Neural progenitor cell (in vitro differentiated cells): ENCODE results near the gene C3orf20. TPM values are rescaled to one million over a fixed set of nuclear protein-coding genes. Genes with fewer than 3 reads are reported as not detected.
A peak's percentile ranks its signal among the peaks of the same experiment; 100 is the strongest.

ENCODE experiments used
- DNase-seq: peaks from one replicate; pipeline ENCODE4 v3.0.0-alpha.2; 2016; ENCODE audit warnings: low spot score
- H2AFZ ChIP-seq: fragments of 200-600 bp; sonication (generic); replicated peaks from 2 replicates; pipeline ENCODE4 v1.6.1; 2016; ENCODE audit warnings: antibody characterized with exemption
- H3F3A ChIP-seq: fragments of 200-600 bp; sonication (generic); 2 replicates; pipeline ENCODE4 v1.6.1; 2016; ENCODE audit warnings: antibody characterized with exemption, low read depth
- H3K27ac ChIP-seq: fragments of 200-600 bp; sonication (generic); 2 replicates; pipeline ENCODE4 v1.5.1; 2016; ENCODE audit warnings: mild to moderate bottlenecking
- H3K27me3 ChIP-seq: fragments of 200-600 bp; sonication (generic); 2 replicates; pipeline ENCODE4 v1.6.1; 2016; ENCODE audit warnings: mild to moderate bottlenecking, moderate library complexity
- H3K36me3 ChIP-seq: fragments of 200-600 bp; sonication (generic); 2 replicates; pipeline ENCODE4 v1.5.1; 2016
- H3K4me1 ChIP-seq: fragments of 200-600 bp; sonication (generic); 2 replicates; pipeline ENCODE4 v1.6.1; 2016; ENCODE audit warnings: mixed run types
- H3K4me2 ChIP-seq: fragments of 200-600 bp; sonication (generic); 2 replicates; pipeline ENCODE4 v1.6.1; 2016
- H3K4me3 ChIP-seq: fragments of 200-600 bp; sonication (generic); 2 replicates; pipeline ENCODE4 v1.5.1; 2016
- H3K79me2 ChIP-seq: fragments of 200-600 bp; sonication (generic); 2 replicates; pipeline ENCODE4 v1.6.1; 2016; ENCODE audit warnings: low read depth
- H3K9ac ChIP-seq: fragments of 200-600 bp; sonication (generic); 2 replicates; pipeline ENCODE4 v1.6.1; 2016
- H3K9me3 ChIP-seq: fragments of 200-600 bp; sonication (generic); 2 replicates; pipeline ENCODE4 v1.5.1; 2016; ENCODE audit warnings: low read depth
- H4K20me1 ChIP-seq: fragments of 200-600 bp; sonication (generic); 2 replicates; pipeline ENCODE4 v1.6.1; 2016; ENCODE audit warnings: low read depth
- H3K27ac Mint-ChIP-seq: 3 replicates; pipeline ENCODE4 v1.8.0; 2021; ENCODE audit warnings: mixed read lengths
- H3K27me3 Mint-ChIP-seq: 2 replicates; pipeline ENCODE4 v1.8.0; 2022; ENCODE audit warnings: low read depth, mild to moderate bottlenecking, inconsistent platforms, moderate library complexity, mixed read lengths; ENCODE audit not compliant: insufficient read depth
- H3K36me3 Mint-ChIP-seq: 3 replicates; pipeline ENCODE4 v1.8.0; 2021; ENCODE audit warnings: mixed read lengths
- H3K4me1 Mint-ChIP-seq: 3 replicates; pipeline ENCODE4 v1.8.0; 2021; ENCODE audit warnings: mixed read lengths
- H3K4me3 Mint-ChIP-seq: 3 replicates; pipeline ENCODE4 v1.8.0; 2021; ENCODE audit warnings: mild to moderate bottlenecking, moderate library complexity, mixed read lengths
- H3K9me3 Mint-ChIP-seq: 3 replicates; pipeline ENCODE4 v1.8.0; 2020; ENCODE audit warnings: mixed read lengths
- CTCF ChIP-seq: fragments of 200-600 bp; sonication (generic); IDR thresholded peaks from 2 replicates; pipeline ENCODE4 v1.5.1; 2017; ENCODE audit warnings: antibody characterized with exemption, mild to moderate bottlenecking
- EZH2 ChIP-seq: fragments of 200-600 bp; sonication (generic); IDR thresholded peaks from 2 replicates; pipeline ENCODE4 v1.6.1; 2017; ENCODE audit warnings: antibody characterized with exemption, mild to moderate bottlenecking, moderate library complexity
- EZH2phosphoT487 ChIP-seq: fragments of 200-600 bp; sonication (generic); IDR thresholded peaks from 2 replicates; pipeline ENCODE4 v1.6.1; 2017; ENCODE audit warnings: antibody characterized with exemption
- total RNA-seq: library from RNA; depleted of rRNA; stranded (reverse); fragments of >200 nt; gene quantifications from 2 replicates; pipeline ENCODE4 v1.2.3, GENCODE V29; 2015; ENCODE audit warnings: low replicate concordance

Gene C3orf20
- total RNA-seq, 1 donor from 2014 or later = not detected

- no peak for DNase-seq
- Histone ChIP-seq H3K4me3 (no peak overlapping the region), H3K27me3 (no peaks in the 10 kb centered on the region), H2AFZ (no peak overlapping the region), H3K9me3 (no peaks in the 10 kb centered on the region), H3K27ac (no peak overlapping the region), H3K36me3 (no peaks in the 10 kb centered on the region), H3K79me2 (no peaks in the 10 kb centered on the region), H3F3A (no peaks in the 10 kb centered on the region), H3K9ac (no peak overlapping the region), H3K4me1 (no peaks in the 10 kb centered on the region), H3K4me2 (no peak overlapping the region), H4K20me1 (no peaks in the 10 kb centered on the region)
- Mint-ChIP-seq H3K27me3 (peaks cover 6% of the 10 kb centered on the region), H3K36me3 (no peaks in the 10 kb centered on the region), H3K9me3 (peaks cover 2% of the 10 kb centered on the region), H3K4me1 (peaks cover 5% of the 10 kb centered on the region), H3K4me3 (no peak overlapping the region), H3K27ac (peak overlapping the region; percentile 42)
- no peak for TF ChIP-seq EZH2phosphoT487
- TF ChIP-seq CTCF = no peak
- TF ChIP-seq EZH2 = no peak
These were observed 92.5 kb downstream of the C3orf20 start for GRCh38 chr3:14767245-14768051.

GRCh38 chr3:14768182-14768790, 93.3 kb downstream of the C3orf20 start:
- no peak overlapping the region for H3K27ac ChIP-seq
- H3K4me3 Mint-ChIP-seq = no peak overlapping the region
- no peaks in the 10 kb centered on the region for H4K20me1 ChIP-seq
- no peak overlapping the region for H3K27ac Mint-ChIP-seq
- no peak overlapping the region for H3K4me2 ChIP-seq
- no peaks in the 10 kb centered on the region for H3K36me3 Mint-ChIP-seq
- H3K9ac ChIP-seq = no peak overlapping the region
- no peaks in the 10 kb centered on the region for H3F3A ChIP-seq
- peaks cover 2% of the 10 kb centered on the region for H3K9me3 Mint-ChIP-seq
- TF ChIP-seq CTCF = no peak
- TF ChIP-seq EZH2 = no peak
- no peak for TF ChIP-seq EZH2phosphoT487
- no peak for DNase-seq
- H2AFZ ChIP-seq = no peak overlapping the region
- H3K27me3 Mint-ChIP-seq = peaks cover 8% of the 10 kb centered on the region
- no peaks in the 10 kb centered on the region for H3K4me1 ChIP-seq
- H3K9me3 ChIP-seq = no peaks in the 10 kb centered on the region
- H3K36me3 ChIP-seq = no peaks in the 10 kb centered on the region
- no peaks in the 10 kb centered on the region for H3K27me3 ChIP-seq
- H3K4me3 ChIP-seq = no peak overlapping the region
- H3K79me2 ChIP-seq = no peaks in the 10 kb centered on the region
- H3K4me1 Mint-ChIP-seq = peaks cover 5% of the 10 kb centered on the region

DNA sequence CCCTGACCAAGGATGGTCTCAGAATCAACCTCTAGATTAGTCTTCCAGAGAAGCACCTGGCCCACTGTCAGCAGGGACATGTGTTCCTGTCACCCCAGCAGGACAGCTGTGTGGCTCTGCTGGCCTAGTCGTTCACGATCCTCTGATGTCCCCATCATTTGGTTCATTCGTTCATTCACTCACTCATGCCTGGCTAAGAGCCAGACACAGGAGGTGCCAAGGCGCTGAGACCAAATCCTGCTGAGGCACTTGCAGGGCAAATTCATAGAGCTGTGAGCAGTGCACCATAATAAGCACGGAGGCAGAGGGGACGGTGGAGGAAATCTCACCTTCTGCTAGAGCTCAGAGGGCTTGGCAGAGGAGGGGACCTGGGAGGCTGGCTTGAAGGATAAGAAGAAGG, 93.9 kb downstream of the C3orf20 start:
- Histone ChIP-seq H3K4me1 (no peaks in the 10 kb centered on the region), H3K4me3 (no peak overlapping the region), H3K4me2 (no peak overlapping the region), H2AFZ (no peak overlapping the region), H3K27ac (no peak overlapping the region), H3K9ac (no peak overlapping the region), H3F3A (no peaks in the 10 kb centered on the region), H3K79me2 (no peaks in the 10 kb centered on the region), H3K27me3 (no peaks in the 10 kb centered on the region), H3K9me3 (no peaks in the 10 kb centered on the region), H4K20me1 (no peaks in the 10 kb centered on the region), H3K36me3 (no peaks in the 10 kb centered on the region)
- Mint-ChIP-seq H3K9me3 (peaks cover 2% of the 10 kb centered on the region), H3K36me3 (no peaks in the 10 kb centered on the region), H3K27ac (no peak overlapping the region), H3K27me3 (peaks cover 8% of the 10 kb centered on the region), H3K4me3 (no peak overlapping the region), H3K4me1 (peaks cover 5% of the 10 kb centered on the region)
- no peak for TF ChIP-seq CTCF
- TF ChIP-seq EZH2phosphoT487 = no peak
- TF ChIP-seq EZH2 = no peak
- no peak for DNase-seq
